Activated naive CD4-positive, alpha-beta T cell treated with anti-CD3 and anti-CD28 coated beads, Interleukin-2, amount 10 ng/mL, durations not matched to agents 7 days and 5 days (primary cell): ENCODE results near the gene MPP1.

Source experiments
- CTCF ChIA-PET: fragments of 350-600 bp; sonication (Branson Sonifier 250); formaldehyde crosslinking; loops from one replicate; lab custom pipeline; 2021; ENCODE audit warnings: antibody characterized with exemption; lab: Charles Lee
- DNase-seq: peaks from one replicate; pipeline ENCODE4 v3.0.0-alpha.2; 2020
- H3K27ac Mint-ChIP-seq: one replicate; pipeline ENCODE4 v1.8.0; 2021; ENCODE audit warnings: mild to moderate bottlenecking, moderate library complexity, mixed read lengths
- H3K27me3 Mint-ChIP-seq: one replicate; pipeline ENCODE4 v1.8.0; 2021; ENCODE audit warnings: mild to moderate bottlenecking, mixed read lengths
- H3K36me3 Mint-ChIP-seq: one replicate; pipeline ENCODE4 v1.8.0; 2021; ENCODE audit warnings: mixed read lengths
- H3K4me1 Mint-ChIP-seq: one replicate; pipeline ENCODE4 v1.8.0; 2021; ENCODE audit warnings: mixed read lengths
- H3K4me3 Mint-ChIP-seq: one replicate; pipeline ENCODE4 v1.8.0; 2021; ENCODE audit warnings: mild to moderate bottlenecking, moderate library complexity, mixed read lengths
- H3K9me3 Mint-ChIP-seq: one replicate; pipeline ENCODE4 v1.8.0; 2021; ENCODE audit warnings: mixed read lengths

MPP1 gene

DNA sequence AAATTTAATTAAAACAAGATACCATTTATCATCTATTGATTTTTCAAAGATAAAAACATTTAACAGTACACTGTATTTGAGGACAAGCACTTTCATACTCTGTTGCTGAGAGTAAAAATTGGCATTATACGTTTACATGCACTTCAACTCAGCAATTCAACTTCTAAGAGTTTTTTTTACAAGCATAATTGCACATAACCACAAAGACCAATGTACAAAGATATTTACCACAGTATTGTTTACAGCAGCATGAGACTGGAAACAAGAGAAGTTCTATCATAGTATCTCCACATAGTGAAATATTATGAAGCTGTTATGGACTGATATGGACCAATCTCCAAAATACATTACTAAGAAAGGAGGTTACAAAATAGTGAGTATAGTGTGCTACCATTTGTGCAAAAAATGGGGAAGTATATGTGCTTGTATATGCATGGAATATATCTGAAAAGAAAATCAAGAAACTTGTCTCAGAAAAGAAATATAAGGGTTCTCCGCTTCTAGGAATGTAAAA is 65.3 kb downstream of the MPP1 start:
- CTCF ChIA-PET = interaction anchor here (4.5 kb wide), 1 partner anchor 9 kb away, joined by 29 read pairs; no protein-coding TSS in a partner anchor
- Mint-ChIP-seq H3K36me3 (peaks cover 4% of the 10 kb centered on the region), H3K9me3 (no peaks in the 10 kb centered on the region), H3K4me3 (no peak overlapping the region), H3K27ac (no peak overlapping the region), H3K27me3 (no peaks in the 10 kb centered on the region), H3K4me1 (peaks cover 51% of the 10 kb centered on the region)
- no peak for DNase-seq

DNA sequence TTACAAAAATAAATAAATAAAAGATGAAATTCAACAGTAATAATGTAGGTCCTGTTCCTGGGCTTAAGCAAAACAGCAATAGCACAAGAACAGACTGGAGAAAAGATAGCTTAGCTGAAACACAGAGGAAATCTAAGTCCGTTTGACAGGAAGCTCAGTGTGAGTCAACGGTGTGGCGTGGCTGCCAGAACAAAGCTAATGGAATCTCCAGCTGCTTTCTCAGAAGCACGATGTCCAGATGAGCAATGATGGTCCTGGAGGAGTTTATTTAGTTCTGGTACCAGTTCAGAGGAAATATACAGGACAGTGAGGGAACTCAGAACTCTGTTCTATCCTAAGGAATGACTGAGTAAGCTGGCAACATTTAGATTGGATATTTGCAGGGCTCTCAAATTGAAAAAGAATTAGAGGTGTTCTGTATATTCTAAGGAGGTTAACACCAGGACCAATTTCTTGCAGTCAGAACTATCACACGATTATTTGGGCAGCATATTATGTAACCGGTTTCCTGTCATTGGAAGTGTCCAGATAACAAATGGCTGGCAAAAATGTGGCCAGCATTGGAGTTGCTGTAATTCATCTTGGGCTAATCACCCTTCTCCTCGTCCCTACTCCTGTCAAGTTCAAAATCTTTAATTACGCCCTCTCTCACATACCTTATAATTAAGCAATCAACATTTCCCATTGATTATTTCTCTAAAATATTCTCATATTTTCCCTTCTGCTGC is 67.1 kb downstream of the MPP1 start:
- H3K4me3 Mint-ChIP-seq = no peak overlapping the region
- no peak overlapping the region for H3K27ac Mint-ChIP-seq
- no peaks in the 10 kb centered on the region for H3K27me3 Mint-ChIP-seq
- CTCF ChIA-PET = interaction anchor here (0.9 to 4.5 kb wide), 2 partner anchors 11 to 12 kb away, joined by 5 to 29 read pairs; no protein-coding TSS in a partner anchor
- no peaks in the 10 kb centered on the region for H3K9me3 Mint-ChIP-seq
- H3K4me1 Mint-ChIP-seq = peaks cover 69% of the 10 kb centered on the region
- peaks cover 4% of the 10 kb centered on the region for H3K36me3 Mint-ChIP-seq
- no peak for DNase-seq

DNA sequence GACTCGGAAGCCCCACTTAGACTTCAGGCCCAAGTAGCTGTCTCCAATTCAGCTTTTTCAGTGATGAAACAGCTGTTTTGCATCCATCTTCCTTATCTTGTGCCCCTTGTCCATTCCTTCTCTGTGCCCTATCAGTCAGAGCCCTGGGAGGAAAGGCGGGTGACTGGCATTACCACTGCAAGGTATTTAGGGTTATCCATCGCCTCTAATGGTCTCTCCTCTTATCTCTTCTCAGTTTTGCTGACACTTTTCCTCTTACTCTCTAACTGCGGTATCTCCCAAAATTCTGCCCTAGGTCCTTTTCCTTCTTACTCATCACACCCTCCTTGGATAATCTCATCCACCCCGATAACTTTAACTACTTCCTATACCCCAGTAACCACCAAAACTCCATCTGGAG is 68.1 kb downstream of the MPP1 start:
- H3K4me3 Mint-ChIP-seq = no peak overlapping the region
- peak overlapping the region; percentile 76 for H3K27ac Mint-ChIP-seq
- DNase-seq = no peak
- CTCF ChIA-PET = interaction anchor here (0.9 to 4.5 kb wide), 2 partner anchors 11 to 12 kb away, joined by 5 to 29 read pairs; no protein-coding TSS in a partner anchor
- peaks cover 79% of the 10 kb centered on the region for H3K4me1 Mint-ChIP-seq
- no peaks in the 10 kb centered on the region for H3K27me3 Mint-ChIP-seq
- peaks cover 3% of the 10 kb centered on the region for H3K36me3 Mint-ChIP-seq
- no peaks in the 10 kb centered on the region for H3K9me3 Mint-ChIP-seq

DNA sequence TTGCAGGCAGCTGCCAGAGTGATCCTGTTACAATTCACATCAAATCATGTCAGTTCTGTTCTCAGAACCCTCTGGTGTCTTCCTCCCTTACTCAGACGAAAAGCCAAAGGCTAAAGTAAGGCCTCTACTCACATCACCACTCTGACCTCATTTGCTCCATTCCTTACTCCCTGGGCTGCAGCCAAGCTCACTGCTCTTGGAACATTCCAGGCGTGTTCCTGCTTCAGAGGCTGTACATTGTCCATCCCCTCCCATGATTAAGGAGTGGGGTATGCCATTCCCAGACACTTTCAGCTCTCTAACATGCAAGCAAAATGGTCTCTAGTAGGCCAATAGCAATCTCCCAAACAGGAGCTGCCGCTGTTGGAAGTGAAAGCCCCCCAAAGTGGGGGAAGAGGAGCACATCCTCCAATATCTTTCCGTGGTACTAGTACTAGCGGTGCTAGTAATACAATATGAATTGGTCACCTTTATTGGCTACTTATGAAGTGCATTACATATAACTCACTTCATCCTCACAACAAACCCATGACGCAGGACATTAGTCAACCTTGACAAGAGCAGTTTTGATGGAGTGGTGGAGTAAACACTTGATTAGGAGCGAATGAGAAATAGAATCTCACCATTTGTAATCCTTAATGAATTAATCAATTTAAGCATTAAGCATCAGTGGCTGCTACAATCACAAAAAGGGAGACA is 69.4 kb downstream of the MPP1 start:
- Mint-ChIP-seq H3K36me3 (peaks cover 3% of the 10 kb centered on the region), H3K4me3 (peak overlapping the region; percentile 59), H3K27ac (peak overlapping the region; percentile 97), H3K4me1 (peaks cover 91% of the 10 kb centered on the region), H3K9me3 (no peaks in the 10 kb centered on the region), H3K27me3 (no peaks in the 10 kb centered on the region)
- CTCF ChIA-PET = interaction anchor here (2.3 kb wide), 1 partner anchor 13 kb away, joined by 11 read pairs; no protein-coding TSS in a partner anchor
- no peak for DNase-seq

GRCh38 chrX:154734061-154734781 is 71.1 kb downstream of the MPP1 start:
- no peaks in the 10 kb centered on the region for H3K27me3 Mint-ChIP-seq
- CTCF ChIA-PET = interaction anchor here (0.9 to 2.3 kb wide), 3 partner anchors 9 to 28 kb away, joined by 3 to 11 read pairs (median 5); partner anchors contain the start of gene DKC1
- peak overlapping the region; percentile 97 for H3K27ac Mint-ChIP-seq
- H3K36me3 Mint-ChIP-seq = peaks cover 3% of the 10 kb centered on the region
- H3K4me1 Mint-ChIP-seq = peaks cover 95% of the 10 kb centered on the region
- H3K9me3 Mint-ChIP-seq = no peaks in the 10 kb centered on the region
- peak overlapping the region; percentile 57 for H3K4me3 Mint-ChIP-seq
- peak; percentile 51 for DNase-seq

DNA sequence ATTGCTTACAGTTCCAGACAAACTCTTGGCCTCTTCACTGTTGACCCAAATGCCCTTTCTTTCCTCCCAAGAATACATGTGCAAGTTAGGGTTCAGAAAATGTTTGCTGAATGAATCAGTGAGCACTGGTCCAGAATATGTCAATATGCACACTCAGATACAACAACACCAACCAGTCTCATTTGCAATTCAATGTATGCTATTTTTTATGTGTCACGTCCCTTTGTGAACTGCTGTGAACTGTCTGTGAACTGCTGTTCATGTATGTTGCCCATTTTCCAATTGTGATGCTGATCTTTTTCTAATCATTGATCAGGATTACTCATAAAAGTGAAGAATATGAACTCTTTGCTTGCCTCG is 72.2 kb downstream of the MPP1 start:
- Mint-ChIP-seq H3K4me3 (peak overlapping the region; percentile 15), H3K4me1 (peaks cover 94% of the 10 kb centered on the region), H3K9me3 (no peaks in the 10 kb centered on the region), H3K27ac (peak overlapping the region; percentile 80), H3K27me3 (no peaks in the 10 kb centered on the region), H3K36me3 (peaks cover 3% of the 10 kb centered on the region)
- CTCF ChIA-PET = interaction anchor here (1.7 to 2.3 kb wide), 2 partner anchors 14 to 15 kb away, joined by 8 to 12 read pairs; no protein-coding TSS in a partner anchor
- DNase-seq = no peak

DNA sequence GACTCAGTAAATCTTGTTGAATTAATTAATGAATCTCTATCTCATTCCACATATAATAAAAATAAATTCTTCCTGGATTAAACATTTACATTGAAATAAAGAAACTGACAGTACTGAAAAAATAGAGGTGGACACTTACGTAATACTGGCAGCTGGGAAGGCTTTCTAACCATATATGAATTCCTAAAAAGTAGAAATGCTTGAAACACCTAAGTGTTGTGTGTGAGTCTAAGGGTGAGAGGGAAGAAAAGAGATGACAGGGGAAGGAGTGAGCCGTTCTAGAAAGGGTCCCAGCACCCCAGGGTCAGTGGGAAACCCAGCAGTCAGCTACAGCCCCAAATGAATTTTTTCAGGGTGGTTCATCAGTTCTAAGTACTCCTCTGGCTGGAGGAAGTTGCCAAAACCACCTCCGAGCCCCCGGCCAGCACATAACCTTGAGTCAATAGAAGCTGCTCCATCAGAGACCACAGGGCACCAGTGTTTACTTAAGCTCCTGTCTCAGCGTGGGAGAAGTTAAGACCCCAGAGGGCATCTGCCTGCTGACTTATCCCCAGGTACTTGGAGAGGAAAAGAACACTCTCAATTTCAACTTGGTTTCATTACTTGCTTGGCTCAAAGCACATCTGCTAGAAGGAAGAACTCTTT is 72.7 kb downstream of the MPP1 start:
- Mint-ChIP-seq H3K9me3 (no peaks in the 10 kb centered on the region), H3K36me3 (peaks cover 3% of the 10 kb centered on the region), H3K27ac (peak overlapping the region; percentile 80), H3K4me3 (peak overlapping the region; percentile 21), H3K27me3 (no peaks in the 10 kb centered on the region), H3K4me1 (peaks cover 91% of the 10 kb centered on the region)
- CTCF ChIA-PET = interaction anchor here (1.7 to 2.3 kb wide), 2 partner anchors 14 to 16 kb away, joined by 8 to 12 read pairs; no protein-coding TSS in a partner anchor
- DNase-seq = peak; percentile 20

- CTCF ChIA-PET = interaction anchor here (1.7 to 2.3 kb wide), 2 partner anchors 13 to 17 kb away, joined by 8 to 12 read pairs; no protein-coding TSS in a partner anchor
- Mint-ChIP-seq H3K4me1 (peaks cover 87% of the 10 kb centered on the region), H3K36me3 (peaks cover 2% of the 10 kb centered on the region), H3K27me3 (no peaks in the 10 kb centered on the region), H3K4me3 (no peak overlapping the region), H3K9me3 (peaks cover 2% of the 10 kb centered on the region), H3K27ac (no peak overlapping the region)
- no peak for DNase-seq
Observed at GRCh38 chrX:154731881-154732280, 73.4 kb downstream of the MPP1 start.

- DNase-seq = no peak
- Mint-ChIP-seq H3K36me3 (peaks cover 5% of the 10 kb centered on the region), H3K27ac (no peak overlapping the region), H3K4me3 (no peak overlapping the region), H3K27me3 (no peaks in the 10 kb centered on the region), H3K4me1 (peaks cover 87% of the 10 kb centered on the region), H3K9me3 (peaks cover 2% of the 10 kb centered on the region)
- CTCF ChIA-PET = interaction anchor here (1.7 kb wide), 1 partner anchor 12 kb away, joined by 12 read pairs; no protein-coding TSS in a partner anchor
Observed at GRCh38 chrX:154731184-154731583, 74.1 kb downstream of the MPP1 start.

DNA sequence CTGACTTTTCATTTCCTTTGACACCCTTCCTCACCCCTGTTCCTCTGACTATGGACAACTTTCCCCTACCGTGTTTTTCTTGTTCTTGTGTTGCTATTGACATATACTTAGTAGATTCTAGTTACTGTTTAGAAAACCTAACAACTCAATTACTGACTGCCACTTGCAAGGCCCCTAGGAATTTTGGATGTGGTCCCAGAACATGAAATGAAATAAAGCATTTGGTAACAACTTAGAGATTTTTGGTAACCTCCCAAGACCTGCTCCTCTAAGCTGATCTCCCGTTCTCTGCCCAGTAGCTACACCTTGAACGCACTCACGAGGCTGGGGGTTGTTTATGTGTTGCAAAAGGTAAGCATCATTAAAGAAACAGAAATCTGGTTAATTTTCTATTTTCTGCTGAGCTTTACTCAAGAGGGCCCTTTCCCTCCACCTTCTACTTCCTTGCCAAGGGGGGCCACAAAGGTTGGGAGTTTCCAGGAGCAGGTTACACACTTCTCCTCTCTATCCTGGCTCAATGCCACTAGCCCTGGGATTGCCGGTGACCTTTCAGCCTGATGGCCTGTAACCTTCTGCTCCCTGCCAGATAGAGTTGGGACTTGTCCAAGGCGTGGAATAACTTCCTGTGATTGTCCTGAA is 74.9 kb downstream of the MPP1 start:
- no peak for DNase-seq
- H3K27ac Mint-ChIP-seq = no peak overlapping the region
- H3K4me1 Mint-ChIP-seq = peaks cover 87% of the 10 kb centered on the region
- no peaks in the 10 kb centered on the region for H3K27me3 Mint-ChIP-seq
- H3K4me3 Mint-ChIP-seq = no peak overlapping the region
- CTCF ChIA-PET = interaction anchor here (1.2 kb wide), 1 partner anchor 18 kb away, joined by 5 read pairs; no protein-coding TSS in a partner anchor
- peaks cover 10% of the 10 kb centered on the region for H3K36me3 Mint-ChIP-seq
- peaks cover 2% of the 10 kb centered on the region for H3K9me3 Mint-ChIP-seq

GRCh38 chrX:154729439-154729838 is 75.8 kb downstream of the MPP1 start:
- Mint-ChIP-seq H3K27ac (no peak overlapping the region), H3K36me3 (peaks cover 10% of the 10 kb centered on the region), H3K4me3 (no peak overlapping the region), H3K27me3 (no peaks in the 10 kb centered on the region), H3K9me3 (peaks cover 2% of the 10 kb centered on the region), H3K4me1 (peaks cover 87% of the 10 kb centered on the region)
- CTCF ChIA-PET = interaction anchor here (0.9 to 1.2 kb wide), 2 partner anchors 10 to 19 kb away, joined by 3 to 5 read pairs; no protein-coding TSS in a partner anchor
- no peak for DNase-seq
